CD14-positive monocyte (primary cell): ENCODE results near the gene AGGF1. TPM values are rescaled to one million over a fixed set of nuclear protein-coding genes. Genes with fewer than 3 reads are reported as not detected.

Experiments used
- DNase-seq, 3 donors: peaks; one replicate each; pipeline ENCODE4 v3.0.0-alpha.2; 2011 to 2022
- H2AFZ ChIP-seq: 2 replicates; pipeline ENCODE4 v1.6.0; 2012; ENCODE audit warnings: mild to moderate bottlenecking, low read depth, low read length, inconsistent platforms; ENCODE audit not compliant: insufficient read depth, poor library complexity, severe bottlenecking
- H3K27ac ChIP-seq, 2 donors: 1 replicate in 1 of 2; 2 replicates in 1 of 2; pipeline ENCODE4 v1.5.1; 2012 to 2013; ENCODE audit warnings: low read length in 2 of 2, control low read depth in 1 of 2, inconsistent platforms in 1 of 2, low read depth in 1 of 2, mild to moderate bottlenecking in 1 of 2
- H3K27me3 ChIP-seq, 2 donors: one replicate each; pipeline versions ENCODE4 v1.6.0 to v1.6.1; 2011 to 2013; ENCODE audit warnings: low read length in 2 of 2; ENCODE audit not compliant: control insufficient read depth in 2 of 2, insufficient read depth in 2 of 2
- H3K36me3 ChIP-seq, 2 donors: replicated peaks in 1 of 2; 1 replicate in 1 of 2; 2 replicates in 1 of 2; pipeline versions ENCODE4 v1.5.1 to v1.6.1; 2012 to 2013; ENCODE audit warnings: low read length in 2 of 2, control low read depth in 1 of 2, inconsistent platforms in 1 of 2, mild to moderate bottlenecking in 1 of 2; ENCODE audit not compliant: insufficient read depth in 2 of 2, control insufficient read depth in 1 of 2
- H3K4me1 ChIP-seq, 2 donors: 1 replicate in 1 of 2; 2 replicates in 1 of 2; pipeline versions ENCODE4 v1.5.1 to v1.6.1; 2012 to 2013; ENCODE audit warnings: low read length in 2 of 2, control low read depth in 1 of 2, inconsistent platforms in 1 of 2, mild to moderate bottlenecking in 1 of 2, moderate library complexity in 1 of 2; ENCODE audit not compliant: insufficient read depth in 2 of 2, control insufficient read depth in 1 of 2
- H3K4me2 ChIP-seq: replicated peaks from 2 replicates; pipeline ENCODE3; 2012; ENCODE audit warnings: low read length, moderate library complexity, mild to moderate bottlenecking; ENCODE audit not compliant: poor library complexity, severe bottlenecking; ENCODE audit errors: extremely low read depth
- H3K4me3 ChIP-seq, 3 experiments: fragments of 200-600 bp in 1 of 3; sonication (generic) in 1 of 3; replicated peaks in 1 of 3; 1 replicate in 2 of 3; 2 replicates in 1 of 3; pipeline ENCODE4 v1.5.1; 2011 to 2013; ENCODE audit warnings: low read length in 3 of 3, mild to moderate bottlenecking in 3 of 3, control low read depth in 2 of 3, low read depth in 2 of 3, inconsistent platforms in 1 of 3, moderate library complexity in 1 of 3
- H3K79me2 ChIP-seq: 2 replicates; pipeline ENCODE4 v1.6.0; 2012; ENCODE audit warnings: mild to moderate bottlenecking, control low read depth, inconsistent platforms, low read length, moderate library complexity; ENCODE audit not compliant: insufficient read depth
- H3K9ac ChIP-seq: 2 replicates; pipeline ENCODE4 v1.6.0; 2017; ENCODE audit warnings: low read length, mild to moderate bottlenecking; ENCODE audit not compliant: insufficient read depth, poor library complexity, severe bottlenecking
- H3K9me3 ChIP-seq, 2 donors: replicated peaks in 1 of 2; 1 replicate in 1 of 2; 2 replicates in 1 of 2; pipeline versions ENCODE4 v1.5.1 to v1.6.1; 2012 to 2013; ENCODE audit warnings: low read length in 2 of 2, control low read depth in 1 of 2; ENCODE audit not compliant: control insufficient read depth in 1 of 2, insufficient read depth in 1 of 2
- H4K20me1 ChIP-seq: 2 replicates; pipeline ENCODE4 v1.6.0; 2012; ENCODE audit warnings: mild to moderate bottlenecking, low read length, control low read depth, moderate library complexity; ENCODE audit not compliant: insufficient read depth
- H3K27ac Mint-ChIP-seq, 7 donors: one replicate each; pipeline ENCODE4 v1.8.0; 2020; ENCODE audit warnings: mild to moderate bottlenecking in 7 of 7, mixed read lengths in 7 of 7, moderate library complexity in 6 of 7, inconsistent platforms in 2 of 7
- H3K27me3 Mint-ChIP-seq, 3 donors: one replicate each; pipeline ENCODE4 v1.8.0; 2021 to 2022; ENCODE audit warnings: low read depth in 3 of 3, mild to moderate bottlenecking in 3 of 3, mixed read lengths in 3 of 3, moderate library complexity in 3 of 3, inconsistent platforms in 1 of 3
- H3K36me3 Mint-ChIP-seq, 2 donors: one replicate each; pipeline ENCODE4 v1.8.0; 2020; ENCODE audit warnings: mixed read lengths in 2 of 2, inconsistent platforms in 1 of 2, mild to moderate bottlenecking in 1 of 2
- H3K4me1 Mint-ChIP-seq: one replicate; pipeline ENCODE4 v1.8.0; 2020; ENCODE audit warnings: mild to moderate bottlenecking, mixed read lengths
- H3K4me3 Mint-ChIP-seq, 2 donors: one replicate each; pipeline ENCODE4 v1.8.0; 2020; ENCODE audit warnings: mild to moderate bottlenecking in 2 of 2, mixed read lengths in 2 of 2, moderate library complexity in 1 of 2
- H3K9me3 Mint-ChIP-seq, 7 donors: one replicate each; pipeline ENCODE4 v1.8.0; 2020 to 2022; ENCODE audit warnings: mixed read lengths in 7 of 7, mild to moderate bottlenecking in 6 of 7, moderate library complexity in 6 of 7, inconsistent platforms in 2 of 7
- CTCF ChIP-seq: fragments of 200-600 bp; IDR thresholded peaks from one replicate; pipeline ENCODE4 v1.8.0; 2022; ENCODE audit warnings: antibody characterized with exemption, mild to moderate bottlenecking
- WGBS: methylation state at CpG from one replicate; pipeline ENCODE4 v1.1.5; 2013; ENCODE audit warnings: missing lambda C conversion rate; ENCODE audit not compliant: insufficient coverage; 5-methylcytosine and 5-hydroxymethylcytosine counted together
- intact Hi-C, 2 donors: fragments of 100-400 bp; cut with micrococcal nuclease; formaldehyde crosslinking; loops; one replicate each; pipeline versions ENCODE4 v1.15.0 to v1.15.1; 2023
- polyA plus RNA-seq, 3 donors: library from polyadenylated mRNA; depleted of rRNA in 1 of 3; unstranded in 2 of 3; stranded (reverse) in 1 of 3; fragments of 300-500 nt in 2 of 3; fragments of >200 nt in 1 of 3; fragmentation: Illumina TruSeq in 2 of 3; gene quantifications; 1 replicate in 2 of 3; 2 replicates in 1 of 3; pipeline ENCODE4 v1.2.3, GENCODE V29; 2012 to 2021

AGGF1 gene
- polyA plus RNA-seq, 3 donors = 8.0 to 21.9 (median 13.0) TPM

GRCh38 chr5:76982450-76982849, 47.8 kb upstream of the AGGF1 start:
- no peaks in the 10 kb centered on the region for H3K27me3 Mint-ChIP-seq
- Histone ChIP-seq H3K9me3 (no peaks in the 10 kb centered on the region), H3K4me2 (no peak overlapping the region), H3K27ac (no peak overlapping the region), H3K27me3 (no peaks in the 10 kb centered on the region), H2AFZ (no peak overlapping the region), H3K4me1 (no peaks in the 10 kb centered on the region), H3K79me2 (no peaks in the 10 kb centered on the region), H3K36me3 (no peaks in the 10 kb centered on the region), H3K9ac (no peak overlapping the region), H3K4me3 (no peak overlapping the region), H4K20me1 (no peaks in the 10 kb centered on the region)
- no peak for DNase-seq
- no peak overlapping the region for H3K4me3 Mint-ChIP-seq
- intact Hi-C loops = no loop called here
- TF ChIP-seq CTCF = no peak
- peaks cover 2% of the 10 kb centered on the region for H3K4me1 Mint-ChIP-seq
- H3K27ac Mint-ChIP-seq = no peak overlapping the region
- H3K9me3 Mint-ChIP-seq = peaks cover 0 to 2% (median 0%) of the 10 kb centered on the region in 7 donors
- H3K36me3 Mint-ChIP-seq = no peaks in the 10 kb centered on the region
- no CpG with 5 or more reads among the region's 2 CpGs for WGBS

GRCh38 chr5:76983468-76983867, 46.7 kb upstream of the AGGF1 start:
- no peak overlapping the region for H3K4me3 ChIP-seq
- H3K27me3 Mint-ChIP-seq = no peaks in the 10 kb centered on the region
- no peaks in the 10 kb centered on the region for H4K20me1 ChIP-seq
- H3K27me3 ChIP-seq = no peaks in the 10 kb centered on the region
- H3K9me3 Mint-ChIP-seq = peaks cover 0 to 2% (median 0%) of the 10 kb centered on the region in 7 donors
- H3K9ac ChIP-seq = no peak overlapping the region
- no peak for TF ChIP-seq CTCF
- intact Hi-C loops = no loop called here
- H3K4me3 Mint-ChIP-seq = no peak overlapping the region
- peaks cover 2% of the 10 kb centered on the region for H3K4me1 Mint-ChIP-seq
- no peaks in the 10 kb centered on the region for H3K36me3 ChIP-seq
- no peaks in the 10 kb centered on the region for H3K79me2 ChIP-seq
- H3K9me3 ChIP-seq = no peaks in the 10 kb centered on the region
- H3K4me1 ChIP-seq = no peaks in the 10 kb centered on the region
- H3K36me3 Mint-ChIP-seq = no peaks in the 10 kb centered on the region
- H3K4me2 ChIP-seq = no peak overlapping the region
- no peak overlapping the region for H3K27ac Mint-ChIP-seq
- WGBS = no CpG with 5 or more reads among the region's 3 CpGs
- no peak overlapping the region for H3K27ac ChIP-seq
- DNase-seq = no peak
- H2AFZ ChIP-seq = no peak overlapping the region
